ENCODE results near the gene RAB7B.
"Not testable (repeated sequence)": the region's sequence is repeated elsewhere in the genome, so short reads cannot be mapped to it uniquely, and the experiment has no call there.

Gene RAB7B

DNA sequence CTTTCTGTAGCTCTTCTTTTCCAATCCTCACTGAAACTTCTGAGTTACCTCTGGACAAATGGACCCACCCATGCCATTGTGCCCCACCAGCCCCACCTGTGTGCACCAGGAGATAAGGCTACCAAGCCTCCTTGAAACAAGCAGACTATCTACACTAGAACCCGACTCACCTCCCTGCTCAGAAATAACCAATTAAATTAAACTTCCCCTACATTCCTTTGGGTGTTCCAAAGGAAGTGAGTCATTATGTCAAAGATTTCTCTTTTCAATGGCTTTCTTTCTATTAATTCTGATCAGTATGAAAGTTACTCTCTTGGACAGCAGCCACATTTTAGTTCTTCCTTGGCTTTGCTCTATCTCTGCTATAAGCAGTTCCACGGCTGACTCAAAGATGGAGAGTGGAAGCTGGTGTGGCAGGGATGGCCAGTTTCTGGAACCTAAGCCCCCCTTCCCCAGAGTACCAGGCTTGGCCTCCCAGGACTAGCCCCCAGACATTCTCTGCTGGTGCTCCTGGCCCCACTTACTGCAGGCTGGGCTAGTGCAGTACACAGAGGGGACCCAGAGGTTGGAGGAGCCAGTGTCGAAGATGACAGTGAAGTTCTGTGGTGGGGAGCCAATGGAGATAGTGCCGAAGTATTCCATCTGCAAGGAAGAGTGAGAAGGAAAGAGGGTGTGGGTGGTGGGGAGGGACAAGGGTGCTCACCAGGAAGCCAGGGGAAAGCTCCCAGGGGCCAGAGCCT, 18.6 kb upstream of the RAB7B start:
- no peak for DNase-seq

GRCh38 chr1:206021008-206021625, 17.9 kb upstream of the RAB7B start:
- no peak for DNase-seq

DNA sequence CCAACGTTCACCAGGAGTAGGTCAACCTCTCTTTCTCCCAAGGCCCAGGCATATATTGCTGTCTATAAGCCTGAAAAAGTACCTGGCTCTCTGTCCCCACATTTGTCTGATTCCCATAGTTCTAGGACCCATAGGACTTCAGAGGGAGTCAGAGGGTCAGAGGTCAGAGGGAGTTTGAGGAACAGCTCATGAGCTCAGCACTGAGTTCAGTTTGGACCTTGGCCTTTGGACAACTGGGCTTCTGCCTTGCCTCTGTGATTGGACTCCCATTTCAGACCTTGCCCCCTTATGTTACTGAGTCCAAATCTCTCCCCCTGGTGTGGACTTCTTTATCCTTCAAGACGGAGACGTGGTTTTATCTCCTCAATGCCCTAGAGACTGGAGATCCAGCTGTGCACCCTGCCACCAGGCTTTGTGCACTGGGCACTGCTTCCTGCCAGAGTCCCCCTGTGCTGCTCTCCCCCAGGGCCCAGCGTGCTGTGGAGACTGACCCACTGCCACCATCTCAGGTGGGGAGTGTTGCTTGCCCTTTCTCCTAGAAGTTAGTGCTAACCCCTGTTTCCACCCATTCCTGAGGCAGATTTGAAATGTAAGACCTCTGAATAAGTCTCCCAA, 17.3 kb upstream of the RAB7B start:
- DNase-seq, result no peak

GRCh38 chr1:206015071-206015470, 11.9 kb upstream of the RAB7B start:
- no peak for DNase-seq

DNA sequence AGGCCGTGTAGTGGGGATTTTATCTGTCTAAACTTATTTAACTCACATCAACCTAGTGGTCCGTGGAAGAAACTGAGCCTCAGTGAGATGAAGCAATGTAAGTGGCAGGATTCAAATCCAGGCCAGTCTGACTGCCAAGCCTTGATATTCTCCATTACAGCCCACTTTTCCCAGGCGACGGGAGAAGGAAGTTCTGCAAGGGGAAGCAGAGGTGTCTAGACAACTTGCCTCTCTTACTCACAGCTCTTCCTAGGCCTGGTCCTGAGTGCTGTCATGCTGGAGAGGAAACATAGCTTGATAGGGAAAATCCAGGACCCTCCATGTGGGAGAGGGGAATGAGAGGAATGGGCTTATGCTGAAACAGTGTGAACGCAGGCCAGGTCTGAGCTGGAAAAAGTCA, 11.4 kb upstream of the RAB7B start:
- DNase-seq, result no peak

GRCh38 chr1:206013026-206013795, 10.0 kb upstream of the RAB7B start:
- DNase-seq, result no peak

- peak; percentile 33 for DNase-seq
Measured at GRCh38 chr1:206012086-206012859, 9.1 kb upstream of the RAB7B start.

GRCh38 chr1:206011057-206011456, 7.9 kb upstream of the RAB7B start:
- no peak for DNase-seq

DNA sequence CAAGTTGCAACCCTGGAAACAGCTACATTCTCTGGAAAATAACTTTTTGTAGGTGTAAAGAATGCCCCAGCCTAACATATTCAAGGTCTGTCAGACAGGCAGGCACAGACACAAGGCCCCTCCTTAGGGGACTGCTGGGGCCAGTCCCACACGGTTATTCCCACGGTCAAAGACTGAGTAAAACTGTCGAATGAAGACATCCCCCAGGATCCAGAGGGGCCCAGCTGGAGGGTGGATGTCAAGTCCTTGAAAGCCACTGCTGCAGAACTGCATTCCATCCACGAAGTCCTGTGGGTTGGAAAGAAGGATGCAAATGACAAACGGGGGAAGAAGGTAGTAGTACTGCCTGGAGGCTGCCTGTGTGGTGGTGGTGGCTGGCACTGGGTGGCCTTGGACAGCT, 6.9 kb upstream of the RAB7B start:
- DNase-seq, result no peak

GRCh38 chr1:206006946-206007345, 3.8 kb upstream of the RAB7B start:
- DNase-seq, result no peak

DNA sequence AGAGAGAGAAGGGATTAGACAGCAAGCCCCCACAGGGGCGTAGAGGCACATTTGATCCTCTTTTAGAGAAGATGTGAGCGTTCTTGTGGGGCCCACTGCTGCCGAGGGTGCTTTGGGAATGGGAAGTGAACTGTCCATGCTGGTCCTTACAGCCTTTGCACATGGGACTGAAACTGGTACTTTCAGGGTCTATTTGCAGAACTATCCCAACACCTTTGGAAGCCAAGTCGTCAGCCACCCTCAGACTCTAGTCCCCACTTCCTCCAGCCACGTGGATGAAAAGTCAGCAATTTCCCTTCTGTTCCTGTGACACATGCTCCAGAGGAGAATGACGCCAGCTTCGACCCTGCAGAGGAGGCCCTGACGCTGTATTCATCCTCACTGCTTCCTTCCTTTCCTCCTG, 2.6 kb upstream of the RAB7B start:
- DNase-seq, result no peak

DNA sequence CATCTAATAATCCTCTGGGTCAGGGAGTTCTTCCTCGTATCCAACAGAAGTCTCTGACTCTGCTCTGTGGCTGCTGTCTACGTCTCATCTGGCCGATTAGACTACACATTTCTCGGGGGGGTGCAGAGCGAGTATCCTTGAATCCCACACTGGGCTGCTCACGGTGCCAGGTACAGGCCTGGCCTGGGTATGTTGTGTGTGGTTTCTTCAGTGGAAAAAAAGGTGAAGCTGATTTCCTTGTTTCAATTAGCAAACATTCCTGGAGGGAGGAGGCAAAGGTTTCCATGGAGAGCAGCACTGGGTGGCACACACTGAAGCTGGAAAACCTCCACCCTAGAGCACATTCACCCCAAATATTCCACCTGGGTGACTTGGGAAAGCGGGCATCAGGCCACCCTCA, 2.0 kb upstream of the RAB7B start:
- DNase-seq, result no peak

GRCh38 chr1:206004826-206005225, 1.6 kb upstream of the RAB7B start:
- DNase-seq, result no peak

DNA sequence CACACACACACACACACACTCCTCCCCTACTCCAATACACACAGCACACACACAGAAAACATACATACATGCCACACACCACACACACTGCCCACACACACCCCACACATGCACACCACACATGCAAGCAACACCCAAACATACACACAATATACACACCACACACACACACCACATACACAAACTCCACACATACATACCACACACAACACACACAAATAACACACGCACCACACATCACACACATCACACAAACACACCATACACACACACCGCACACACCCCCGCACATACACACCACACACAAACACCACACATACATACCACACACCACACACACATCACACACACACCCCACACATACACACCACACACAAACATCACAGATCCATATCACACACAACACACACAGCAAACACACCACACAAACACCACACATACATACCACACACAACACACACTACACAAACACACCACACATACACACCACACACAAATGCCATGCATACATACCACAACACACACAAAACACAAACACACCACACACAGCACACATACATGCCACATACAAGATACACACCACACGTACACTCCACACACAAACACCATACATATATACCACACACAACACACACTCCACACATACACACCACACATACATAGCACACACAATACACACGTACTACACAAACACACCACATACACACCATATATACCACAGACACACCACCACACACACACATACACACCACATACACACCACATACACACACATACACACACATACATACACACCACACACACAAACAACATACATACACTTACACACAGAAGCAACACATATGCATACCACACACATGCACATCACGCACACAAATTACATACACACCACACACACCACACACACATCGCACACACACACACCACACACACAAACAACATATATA, 932 bp upstream of the RAB7B start:
- no peak for DNase-seq

DNA sequence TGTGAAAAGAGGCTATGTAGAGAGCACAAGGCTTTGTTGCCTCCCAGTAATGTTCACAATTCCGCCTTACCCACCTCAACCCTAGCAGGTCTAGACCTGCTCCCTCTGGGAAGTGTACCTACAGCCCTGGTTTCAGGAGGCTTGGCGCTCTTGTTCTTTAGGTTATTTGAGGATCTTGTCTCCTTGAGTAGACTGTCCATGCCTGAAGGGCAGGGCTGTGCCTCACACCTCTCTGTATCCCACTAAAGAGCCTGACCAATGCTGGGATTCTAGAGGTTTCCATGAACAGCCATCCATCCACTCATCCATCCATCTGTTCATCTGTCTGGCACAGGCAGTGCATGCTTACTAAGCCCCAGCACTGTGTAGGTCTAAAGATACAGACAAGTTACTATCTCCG, 1.0 kb downstream of the RAB7B start:
- no peak for DNase-seq

GRCh38 chr1:206001476-206001888, 1.7 kb downstream of the RAB7B start:
- DNase-seq, result no peak

- no peak for DNase-seq
Measured at GRCh38 chr1:206000641-206001339, 2.4 kb downstream of the RAB7B start.

DNA sequence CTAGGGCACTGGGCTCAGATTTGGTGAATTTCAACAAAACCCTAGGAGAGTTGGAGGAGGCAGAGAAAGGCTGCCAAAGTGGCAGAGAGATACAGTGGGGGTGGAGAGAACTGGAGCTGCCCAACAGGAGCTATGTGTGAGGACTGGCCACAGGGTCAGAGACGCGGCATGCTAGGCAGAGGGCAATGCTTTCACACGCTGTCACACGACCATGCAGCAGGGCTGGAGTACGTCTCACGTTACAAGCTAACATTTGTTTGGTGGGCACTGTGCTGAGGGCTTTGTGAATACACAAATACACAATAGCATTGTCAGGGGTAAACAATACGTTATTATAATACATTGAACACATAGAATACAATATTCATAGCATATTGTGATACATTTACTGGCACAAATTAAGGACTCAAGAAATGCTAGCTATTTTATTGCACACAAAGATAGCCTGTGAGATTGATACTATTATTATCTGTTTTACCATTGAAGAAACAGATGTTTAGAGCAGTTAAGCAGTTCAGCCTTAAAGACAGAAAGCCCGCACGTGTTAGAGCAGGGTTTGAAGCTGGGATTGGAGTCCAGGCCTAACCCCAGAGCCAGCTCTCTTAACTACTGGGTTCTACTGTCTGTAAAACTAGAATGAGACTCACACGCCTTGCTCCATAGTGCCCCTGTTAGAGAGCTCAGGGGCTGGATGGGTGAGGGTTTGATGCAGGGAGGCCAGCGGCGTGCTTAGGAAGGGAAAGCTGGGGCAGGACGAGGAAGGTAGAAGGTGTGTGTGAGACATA, 4.5 kb downstream of the RAB7B start:
- DNase-seq, result peak; percentile 64

- not testable (repeated sequence) for DNase-seq
Measured at GRCh38 chr1:205996641-205997040, 6.6 kb downstream of the RAB7B start.

GRCh38 chr1:205994346-205994745, 8.8 kb downstream of the RAB7B start:
- peak; percentile 92 for DNase-seq

Measured in midbrain (tissue), 1 donor.